Activated T-cell treated with anti-CD3 and anti-CD28 coated beads, Interleukin-2, amount 50 U/mL, for 48 hours (primary cell): ENCODE data around the gene PLAC8.
A peak's percentile ranks its signal among the peaks of the same experiment; 100 is the strongest.

Source experiments
- DNase-seq, 2 experiments: peaks; one replicate each; pipeline ENCODE4 v3.0.0-alpha.2; 2020

PLAC8 gene

GRCh38 chr4:83114576-83114975 lies at the start of gene PLAC8:
Gene PLAC8, minus strand, starts transcription at chr4:83114729. Its CDS starts 6,808 bp downstream, at chr4:83107921.
- DNase-seq = no peak

GRCh38 chr4:83153417-83153816 lies 38.9 kb upstream of the PLAC8 start:
- DNase-seq = no peak

- no peak for DNase-seq
Measured at GRCh38 chr4:83152746-83153145, 38.2 kb upstream of the PLAC8 start.

GRCh38 chr4:83151651-83152050 lies 37.1 kb upstream of the PLAC8 start:
- no peak for DNase-seq

- no peak for DNase-seq
Measured at GRCh38 chr4:83150653-83151330, 36.3 kb upstream of the PLAC8 start.

GRCh38 chr4:83149865-83150652 lies 35.5 kb upstream of the PLAC8 start:
- no peak for DNase-seq

- DNase-seq = no peak
Measured at GRCh38 chr4:83146841-83147240, 32.3 kb upstream of the PLAC8 start.

- DNase-seq = peak; percentile 32 to 35
Measured at GRCh38 chr4:83145776-83146175, 31.2 kb upstream of the PLAC8 start.

GRCh38 chr4:83139514-83140156 lies 25.1 kb upstream of the PLAC8 start:
- DNase-seq = no peak

- DNase-seq = peak; percentile 29 to 40
Measured at GRCh38 chr4:83138946-83139345, 24.4 kb upstream of the PLAC8 start.

GRCh38 chr4:83132065-83132464 lies 17.5 kb upstream of the PLAC8 start:
- DNase-seq = no peak

- no peak for DNase-seq
Measured at GRCh38 chr4:83129264-83129663, 14.7 kb upstream of the PLAC8 start.

- no peak for DNase-seq
Measured at GRCh38 chr4:83128240-83128929, 13.9 kb upstream of the PLAC8 start.

- DNase-seq = peak; percentile 51 to 57
Measured at GRCh38 chr4:83125738-83126141, 11.2 kb upstream of the PLAC8 start.

GRCh38 chr4:83124111-83124780 lies 9.7 kb upstream of the PLAC8 start:
- DNase-seq = no peak

- DNase-seq = no peak
Measured at GRCh38 chr4:83121246-83121645, 6.7 kb upstream of the PLAC8 start.

GRCh38 chr4:83118869-83119268 lies 4.3 kb upstream of the PLAC8 start:
- no peak for DNase-seq

- DNase-seq = no peak
Measured at GRCh38 chr4:83115656-83116285, 1.2 kb upstream of the PLAC8 start.

GRCh38 chr4:83115000-83115399 lies 471 bp upstream of the PLAC8 start:
- DNase-seq = no peak

- no peak for DNase-seq
Measured at GRCh38 chr4:83113429-83113786, 1.1 kb downstream of the PLAC8 start.

- peak; percentile 52 to 63 for DNase-seq
Measured at GRCh38 chr4:83112678-83113428, 1.7 kb downstream of the PLAC8 start.
